Measurements from ENCODE around the gene INPP4A.

The INPP4A gene

DNA sequence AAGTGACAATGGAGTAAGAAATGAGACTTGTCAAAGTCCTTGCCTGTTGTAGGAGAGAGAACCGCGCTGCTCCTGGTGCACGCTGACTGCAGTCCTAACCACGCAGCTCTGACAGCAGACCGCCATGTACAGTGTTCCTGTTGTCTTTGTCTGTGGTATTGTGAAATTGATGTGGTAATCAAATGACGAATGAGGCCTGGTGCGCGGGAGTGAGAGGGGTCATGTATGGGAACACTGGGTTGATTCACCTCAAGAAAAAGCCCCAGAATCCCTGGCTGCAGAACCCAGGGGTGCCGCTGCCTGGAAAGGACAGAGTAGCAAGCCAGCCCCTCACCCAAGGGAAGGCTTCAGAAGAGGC is 64.0 kb downstream of the INPP4A start:
- H4K20me1 ChIP-seq, result peaks cover 77% of the 10 kb centered on the region; the same call in 1 of the 2 replicates
- no peaks in the 10 kb centered on the region; the same call in 1 of the 2 replicates for H3K4me1 ChIP-seq
- H3K27me3 ChIP-seq, result no peaks in the 10 kb centered on the region
- H3K36me3 ChIP-seq, result peaks cover 22% of the 10 kb centered on the region; the same call in 1 of the 2 replicates
- H3K9me3 ChIP-seq, result no peaks in the 10 kb centered on the region
- H3K4me2 ChIP-seq, result no peak overlapping the region
- no peak overlapping the region for H3K9ac ChIP-seq
- TF ChIP-seq Cebpa-rat (IDR thresholded peaks at IDR 0.05), result no peak
- H3K4me3 ChIP-seq, result no peak overlapping the region
- H3K27ac ChIP-seq, result no peak overlapping the region

GRCh38 chr2:98509542-98510321 is 65.1 kb downstream of the INPP4A start:
- Histone ChIP-seq H4K20me1 (peaks cover 73% of the 10 kb centered on the region; the same call in 1 of the 2 replicates), H3K4me3 (no peak overlapping the region), H3K9ac (no peak overlapping the region), H3K4me1 (peaks cover 5% of the 10 kb centered on the region), H3K9me3 (no peaks in the 10 kb centered on the region), H3K27ac (no peak overlapping the region), H3K27me3 (no peaks in the 10 kb centered on the region), H3K4me2 (no peak overlapping the region), H3K36me3 (peaks cover 18% of the 10 kb centered on the region; the same call in 1 of the 2 replicates)
- no peak for TF ChIP-seq Cebpa-rat (IDR thresholded peaks at IDR 0.05)

GRCh38 chr2:98510322-98510662 is 65.6 kb downstream of the INPP4A start:
- peaks cover 18% of the 10 kb centered on the region; the same call in 1 of the 2 replicates for H3K36me3 ChIP-seq
- peaks cover 72% of the 10 kb centered on the region; the same call in 1 of the 2 replicates for H4K20me1 ChIP-seq
- H3K9ac ChIP-seq, result no peak overlapping the region
- no peaks in the 10 kb centered on the region for H3K27me3 ChIP-seq
- peaks cover 9% of the 10 kb centered on the region for H3K4me1 ChIP-seq
- no peak overlapping the region for H3K4me2 ChIP-seq
- no peaks in the 10 kb centered on the region for H3K9me3 ChIP-seq
- H3K27ac ChIP-seq, result no peak overlapping the region
- no peak for TF ChIP-seq Cebpa-rat (IDR thresholded peaks at IDR 0.05)
- no peak overlapping the region for H3K4me3 ChIP-seq

- no peak overlapping the region for H3K4me2 ChIP-seq
- H3K27me3 ChIP-seq, result no peaks in the 10 kb centered on the region
- H4K20me1 ChIP-seq, result peaks cover 65% of the 10 kb centered on the region; the same call in 1 of the 2 replicates
- H3K4me3 ChIP-seq, result no peak overlapping the region
- H3K9me3 ChIP-seq, result no peaks in the 10 kb centered on the region
- H3K9ac ChIP-seq, result no peak overlapping the region
- peaks cover 9% of the 10 kb centered on the region; the same call in 1 of the 2 replicates for H3K36me3 ChIP-seq
- H3K27ac ChIP-seq, result no peak overlapping the region
- no peak for TF ChIP-seq Cebpa-rat (IDR thresholded peaks at IDR 0.05)
- H3K4me1 ChIP-seq, result peaks cover 9% of the 10 kb centered on the region; the same call in 1 of the 2 replicates
These were observed 67.3 kb downstream of the INPP4A start for GRCh38 chr2:98511981-98512380.

- H3K27me3 ChIP-seq, result no peaks in the 10 kb centered on the region
- H4K20me1 ChIP-seq, result peaks cover 66% of the 10 kb centered on the region; the same call in 1 of the 2 replicates
- peaks cover 9% of the 10 kb centered on the region; the same call in 1 of the 2 replicates for H3K4me1 ChIP-seq
- H3K36me3 ChIP-seq, result peaks cover 5% of the 10 kb centered on the region; the same call in 1 of the 2 replicates
- H3K27ac ChIP-seq, result no peak overlapping the region
- H3K4me2 ChIP-seq, result no peak overlapping the region
- TF ChIP-seq Cebpa-rat (IDR thresholded peaks at IDR 0.05), result no peak
- H3K4me3 ChIP-seq, result no peak overlapping the region
- H3K9ac ChIP-seq, result no peak overlapping the region
- no peaks in the 10 kb centered on the region for H3K9me3 ChIP-seq
These were observed 68.0 kb downstream of the INPP4A start for GRCh38 chr2:98512699-98513098.

DNA sequence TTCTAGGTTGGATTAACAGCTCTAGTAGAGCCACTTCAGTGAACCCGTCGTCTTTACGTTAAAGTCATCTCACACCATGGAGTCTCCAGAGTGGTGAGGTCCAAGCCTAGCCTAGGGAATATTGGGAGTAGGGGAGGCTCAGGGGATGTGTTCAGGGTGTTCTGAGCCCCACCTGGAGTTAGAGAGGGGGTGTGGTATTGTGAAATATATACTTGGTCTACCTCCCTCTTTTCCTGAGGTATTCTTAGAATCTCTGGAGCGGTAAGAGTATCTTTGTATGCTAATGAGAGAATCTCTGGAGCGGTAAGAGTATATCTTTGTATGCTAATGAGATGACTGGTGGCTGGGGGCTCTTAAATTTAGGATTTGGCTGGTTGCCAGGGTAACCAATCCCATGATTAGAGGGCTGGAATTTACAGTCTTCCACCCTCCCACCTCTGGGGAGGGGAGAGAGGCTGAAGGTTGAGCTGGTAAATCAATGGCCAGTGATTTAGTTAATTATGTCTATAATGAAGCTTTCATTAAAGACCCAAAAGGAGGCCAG is 69.5 kb downstream of the INPP4A start:
- Histone ChIP-seq H3K27ac (no peak overlapping the region), H3K4me2 (no peak overlapping the region), H3K4me3 (no peak overlapping the region), H3K9ac (no peak overlapping the region), H3K36me3 (no peaks in the 10 kb centered on the region; the same call in 1 of the 2 replicates), H3K4me1 (peaks cover 9% of the 10 kb centered on the region; the same call in 1 of the 2 replicates), H3K27me3 (no peaks in the 10 kb centered on the region), H4K20me1 (peaks cover 70% of the 10 kb centered on the region), H3K9me3 (no peaks in the 10 kb centered on the region)
- no peak for TF ChIP-seq Cebpa-rat (IDR thresholded peaks at IDR 0.05)

DNA sequence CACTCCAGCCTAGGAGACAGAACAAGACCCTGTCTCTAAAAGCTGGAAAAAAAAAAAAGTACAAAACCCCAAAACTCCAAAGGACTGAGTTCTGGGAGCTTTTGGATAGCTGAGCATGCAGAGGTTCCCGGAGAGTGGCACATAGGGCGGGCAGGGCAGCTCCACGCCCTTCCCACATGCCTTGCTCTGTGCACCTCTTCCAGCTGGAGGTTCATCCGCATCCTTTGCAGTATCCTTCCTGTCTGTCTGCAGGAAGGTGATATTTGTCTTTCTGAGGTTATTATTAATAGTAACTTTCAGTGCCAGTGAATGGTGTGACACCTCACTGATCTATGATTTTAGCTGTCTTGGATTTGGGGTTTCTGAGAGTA is 70.2 kb downstream of the INPP4A start:
- Histone ChIP-seq H3K36me3 (peaks cover 5% of the 10 kb centered on the region), H3K27ac (no peak overlapping the region), H3K4me3 (no peak overlapping the region), H3K4me1 (peaks cover 9% of the 10 kb centered on the region; the same call in 1 of the 2 replicates), H4K20me1 (peaks cover 70% of the 10 kb centered on the region), H3K27me3 (no peaks in the 10 kb centered on the region), H3K9me3 (no peaks in the 10 kb centered on the region), H3K4me2 (no peak overlapping the region), H3K9ac (no peak overlapping the region)
- no peak for TF ChIP-seq Cebpa-rat (IDR thresholded peaks at IDR 0.05)

DNA sequence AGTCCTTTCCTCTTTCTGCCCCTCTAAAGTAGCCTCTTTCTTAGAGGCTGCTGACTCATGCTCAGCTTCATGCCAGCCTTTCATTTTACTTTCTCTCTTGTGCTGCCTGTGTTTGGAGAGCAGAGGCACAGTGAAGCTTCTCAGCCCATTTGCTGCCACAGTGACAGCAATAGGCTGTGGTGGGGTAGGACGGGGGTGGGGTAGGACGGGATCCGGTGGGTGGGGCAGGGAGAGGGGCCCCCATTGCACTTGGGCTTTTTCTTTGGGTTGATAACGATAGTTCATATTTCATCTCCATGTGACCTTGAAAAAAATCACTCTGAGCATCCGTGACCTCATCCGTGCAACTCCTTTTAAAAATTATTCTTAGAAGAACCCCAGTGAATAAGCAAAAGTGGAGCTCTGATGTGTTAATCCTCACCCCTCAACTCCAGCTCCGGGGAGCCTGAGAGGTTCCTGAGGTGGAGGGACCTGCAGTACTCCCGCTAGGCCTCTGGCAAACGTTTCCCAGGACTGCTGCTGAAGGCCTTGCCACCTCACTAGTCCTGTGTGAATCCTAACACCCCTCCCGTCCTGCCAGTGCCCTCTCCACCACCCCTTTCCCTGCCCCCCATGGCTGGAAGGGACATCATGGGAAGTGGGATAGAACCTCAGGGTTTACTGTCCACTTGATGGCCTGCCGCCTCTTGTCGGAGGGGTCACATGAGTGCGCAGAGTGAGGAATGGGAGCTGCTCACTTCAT is 70.8 kb downstream of the INPP4A start:
- Histone ChIP-seq H3K27ac (no peak overlapping the region), H3K9ac (no peak overlapping the region)
- TF ChIP-seq Cebpa-rat (IDR thresholded peaks at IDR 0.05), result no peak

DNA sequence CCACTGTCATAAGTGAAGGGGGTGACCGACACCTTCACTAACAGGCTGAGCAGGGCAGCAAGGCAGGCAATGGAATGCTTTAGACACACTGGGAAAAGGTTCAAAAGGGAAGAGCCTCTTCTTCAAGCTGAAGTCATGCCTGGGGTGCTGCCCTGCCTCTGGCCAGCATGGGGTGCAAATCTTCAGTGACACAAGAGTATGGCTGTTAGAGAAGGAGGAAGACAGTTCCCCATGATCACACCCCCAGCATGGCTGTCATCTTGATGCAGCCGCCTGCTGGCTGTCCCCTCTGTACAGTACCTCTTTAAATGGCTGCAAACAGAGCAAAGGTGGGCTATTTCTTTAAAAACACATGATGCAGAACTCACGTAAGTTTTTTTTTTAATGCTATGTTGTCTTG is 71.9 kb downstream of the INPP4A start:
- Histone ChIP-seq H3K27me3 (no peaks in the 10 kb centered on the region), H3K9ac (no peak overlapping the region), H3K27ac (no peak overlapping the region), H4K20me1 (peaks cover 68% of the 10 kb centered on the region), H3K4me2 (no peak overlapping the region), H3K36me3 (peaks cover 19% of the 10 kb centered on the region), H3K4me1 (peaks cover 9% of the 10 kb centered on the region; the same call in 1 of the 2 replicates), H3K4me3 (no peak overlapping the region), H3K9me3 (no peaks in the 10 kb centered on the region)
- TF ChIP-seq Cebpa-rat (IDR thresholded peaks at IDR 0.05), result no peak

More for the DNA sequence above, 70.8 kb downstream of the INPP4A start:
- H3K4me1 ChIP-seq, result peaks cover 9% of the 10 kb centered on the region; the same call in 1 of the 2 replicates
- H3K27me3 ChIP-seq, result no peaks in the 10 kb centered on the region
- no peak overlapping the region for H3K4me3 ChIP-seq
- H3K36me3 ChIP-seq, result peaks cover 9% of the 10 kb centered on the region
- H3K9me3 ChIP-seq, result no peaks in the 10 kb centered on the region
- H4K20me1 ChIP-seq, result peaks cover 68% of the 10 kb centered on the region
- no peak overlapping the region for H3K4me2 ChIP-seq
